Measurements from ENCODE around the gene MUC21.
"Not testable (repeated sequence)": the region's sequence is repeated elsewhere in the genome, so short reads cannot be mapped to it uniquely, and the experiment has no call there.

MUC21 gene

DNA sequence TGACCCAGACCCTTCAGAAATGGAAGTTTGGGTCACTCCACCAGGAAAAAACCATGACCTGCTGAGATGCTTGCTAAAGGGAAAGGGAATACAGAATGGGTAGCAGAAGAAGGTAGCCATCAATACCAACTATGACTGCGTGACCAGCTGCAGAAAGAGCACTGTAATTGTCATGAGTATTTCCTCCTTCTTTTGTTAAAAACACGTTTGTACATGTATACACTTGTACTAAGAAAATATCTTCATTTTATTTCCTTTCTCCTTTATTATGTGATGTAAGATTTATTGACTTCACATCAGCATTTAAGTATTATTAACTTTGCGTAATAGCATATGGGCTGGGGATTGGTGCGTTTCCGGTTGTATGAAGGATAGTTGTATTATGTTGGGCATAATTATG lies 12.6 kb upstream of the MUC21 start:
- no peak for DNase-seq

GRCh38 chr6:30972816-30973215 lies 10.7 kb upstream of the MUC21 start:
- no peak for DNase-seq

- DNase-seq: no peak
Observed at GRCh38 chr6:30974490-30975252, 8.8 kb upstream of the MUC21 start.

GRCh38 chr6:30979141-30979540 lies 4.4 kb upstream of the MUC21 start:
- no peak for DNase-seq

DNA sequence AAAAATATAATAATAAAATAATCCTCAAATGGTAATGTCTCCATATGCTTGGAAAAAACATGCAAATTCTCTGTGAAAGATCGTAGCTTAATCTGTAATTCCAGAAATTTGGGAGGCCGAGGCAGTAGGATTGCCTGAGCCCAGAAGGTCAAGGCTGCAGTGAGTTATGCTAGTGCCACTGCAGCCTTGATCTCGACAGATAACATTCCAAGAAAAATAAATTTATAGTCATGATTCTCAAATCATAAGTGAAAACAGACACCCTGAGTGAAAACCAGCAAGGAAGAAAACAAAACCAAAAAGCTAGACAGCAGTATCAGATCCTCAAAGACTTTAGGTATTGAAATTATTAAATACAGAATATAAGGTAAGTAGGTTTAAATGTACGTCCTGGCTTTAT lies 3.8 kb upstream of the MUC21 start:
- DNase-seq: no peak

DNA sequence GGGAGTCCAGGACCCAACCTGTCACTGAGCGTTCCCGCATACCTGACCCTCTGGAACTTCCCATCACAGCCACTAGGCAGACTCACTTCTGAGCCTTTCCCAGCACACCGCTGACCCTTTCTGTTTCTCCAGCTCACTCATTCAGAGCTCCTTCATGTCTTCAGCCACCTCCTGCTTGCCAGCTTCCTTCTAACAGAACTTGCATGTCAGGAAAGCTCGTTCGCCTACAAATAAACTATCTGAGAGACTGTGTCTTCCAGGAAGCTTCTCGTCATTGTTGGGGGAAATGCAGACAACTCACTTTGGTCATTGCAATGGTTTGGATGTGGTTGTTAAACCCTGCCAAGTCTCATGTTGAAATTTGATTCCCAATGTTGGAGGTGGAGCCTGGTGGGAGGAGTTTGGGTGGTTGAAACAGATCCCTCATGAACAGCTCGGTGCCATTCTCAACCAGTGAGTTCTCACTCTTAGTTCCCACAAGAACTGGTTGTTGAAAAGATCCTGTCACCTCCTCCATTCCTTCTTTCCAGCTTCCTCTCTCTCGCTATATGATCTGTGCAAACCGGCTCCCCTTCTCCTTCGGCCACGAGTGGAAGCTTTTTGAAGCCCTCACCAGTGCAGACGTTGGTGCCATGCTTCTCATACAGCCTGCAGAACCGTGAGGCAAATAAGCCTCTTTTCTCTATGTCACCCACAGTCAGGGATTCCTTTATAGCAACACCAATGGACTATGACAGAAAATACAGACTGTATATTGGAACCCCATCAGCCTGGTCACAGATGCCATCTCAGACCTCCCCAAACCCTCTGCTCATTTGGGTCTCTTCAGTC lies 1.4 kb upstream of the MUC21 start:
- no peak for DNase-seq

DNA sequence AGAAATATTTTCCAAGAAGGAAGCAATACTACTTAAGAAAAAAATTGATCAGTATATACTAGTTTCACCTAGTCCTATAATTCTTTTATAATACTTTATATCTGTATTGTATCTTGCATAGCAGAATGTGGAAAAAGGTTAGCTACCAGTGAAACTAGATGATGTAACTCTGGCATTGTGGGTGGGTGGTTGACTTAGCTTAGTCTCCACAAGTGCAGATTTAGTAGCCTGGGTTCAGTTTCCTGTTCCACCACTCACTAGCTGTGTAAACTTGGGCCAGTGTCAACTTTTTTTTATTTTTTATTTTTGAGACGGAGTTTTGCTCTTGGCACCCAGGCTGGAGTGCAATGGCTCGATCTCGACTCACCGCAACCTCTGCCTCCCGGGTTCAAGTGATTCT lies 2.0 kb downstream of the MUC21 start:
- no peak for DNase-seq

DNA sequence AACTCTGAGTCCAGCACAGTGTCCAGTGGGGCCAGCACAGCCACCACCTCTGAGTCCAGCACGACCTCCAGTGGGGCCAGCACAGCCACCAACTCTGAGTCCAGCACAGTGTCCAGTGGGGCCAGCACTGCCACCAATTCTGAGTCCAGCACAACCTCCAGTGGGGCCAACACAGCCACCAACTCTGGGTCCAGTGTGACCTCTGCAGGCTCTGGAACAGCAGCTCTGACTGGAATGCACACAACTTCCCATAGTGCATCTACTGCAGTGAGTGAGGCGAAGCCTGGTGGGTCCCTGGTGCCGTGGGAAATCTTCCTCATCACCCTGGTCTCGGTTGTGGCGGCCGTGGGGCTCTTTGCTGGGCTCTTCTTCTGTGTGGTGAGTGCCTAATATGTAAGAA lies 3.8 kb downstream of the MUC21 start:
- no peak for DNase-seq

GRCh38 chr6:30988209-30988825 lies 4.8 kb downstream of the MUC21 start:
- no peak for DNase-seq

- DNase-seq: no peak
Observed at GRCh38 chr6:30990422-30991086, 7.0 kb downstream of the MUC21 start.

- no peak for DNase-seq
Observed at GRCh38 chr6:30991891-30992290, 8.4 kb downstream of the MUC21 start.

DNA sequence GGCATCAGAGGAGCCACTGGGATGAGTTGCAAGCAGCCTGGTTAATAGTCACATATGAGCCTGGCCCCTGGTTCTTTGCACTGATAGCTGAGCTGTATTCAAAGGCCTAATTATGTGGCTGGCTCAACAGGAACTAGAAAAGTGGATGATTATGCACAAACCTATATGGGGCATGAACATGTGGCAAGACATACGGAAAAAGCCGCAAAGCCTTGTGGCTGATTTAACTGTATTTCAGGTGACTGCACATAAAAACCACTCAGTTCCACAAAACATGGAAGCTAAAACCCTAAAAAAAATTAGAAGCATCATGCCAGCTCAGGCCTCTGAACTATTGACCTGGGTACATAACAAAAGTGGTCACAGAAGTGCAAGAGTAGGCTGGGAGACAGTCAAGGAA lies 13.8 kb downstream of the MUC21 start:
- no peak for DNase-seq

DNA sequence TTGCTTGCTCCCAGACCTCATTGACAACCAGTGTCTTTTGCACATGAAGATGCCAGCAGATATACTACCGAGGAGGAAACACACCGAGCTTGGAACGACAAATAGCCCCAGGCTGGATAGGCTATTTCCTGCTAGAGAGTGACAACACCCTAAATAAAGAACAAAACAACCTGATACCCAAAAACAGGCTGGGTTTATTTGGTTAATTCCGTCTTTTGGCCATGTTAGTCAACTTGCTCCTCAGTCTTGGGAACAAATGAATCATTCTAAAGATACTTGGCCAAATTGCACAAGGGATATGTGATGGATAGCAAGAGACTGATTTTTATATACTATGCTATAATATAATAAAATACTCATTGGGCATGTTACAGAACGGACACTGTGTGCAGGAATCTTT lies 15.3 kb downstream of the MUC21 start:
- DNase-seq: no peak

DNA sequence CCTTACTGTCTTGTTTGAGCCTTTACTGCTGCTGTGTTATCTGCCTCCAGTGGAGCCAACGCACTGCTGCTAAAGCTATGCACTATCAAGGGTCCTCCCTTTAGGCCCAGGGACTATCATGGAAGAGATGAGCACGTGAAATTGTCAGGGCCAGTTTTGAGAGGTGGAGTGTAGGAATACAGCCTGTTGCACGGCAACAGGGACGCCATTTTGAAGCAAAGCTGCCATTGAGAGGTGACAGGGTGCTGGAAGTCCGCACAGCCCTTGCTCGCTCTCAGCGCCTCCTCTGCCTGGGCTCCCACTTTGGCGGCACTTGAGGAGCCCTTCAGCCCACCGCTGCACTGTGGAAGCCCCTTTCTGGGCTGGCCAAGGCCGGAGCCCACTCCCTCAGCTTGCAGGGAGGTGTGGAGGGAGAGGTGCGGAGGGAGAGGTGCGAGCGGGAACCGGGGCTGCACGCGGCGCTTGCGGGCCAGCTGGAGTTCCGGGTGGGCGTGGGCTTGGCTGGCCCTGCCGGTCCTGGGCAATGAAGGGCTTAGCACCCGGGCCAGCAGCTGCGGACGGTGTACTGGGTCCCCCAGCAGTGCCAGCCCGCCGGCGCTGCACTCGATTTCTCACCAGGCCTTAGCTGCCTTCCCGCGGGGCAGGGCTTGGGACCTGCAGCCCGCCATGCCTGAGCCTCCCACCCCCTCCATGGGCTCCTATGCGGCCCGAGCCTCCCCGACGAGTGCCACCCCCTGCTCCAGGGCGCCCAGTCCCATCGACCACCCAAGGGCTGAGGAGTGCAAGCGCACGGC lies 16.7 kb downstream of the MUC21 start:
- not testable (repeated sequence) for DNase-seq

DNA sequence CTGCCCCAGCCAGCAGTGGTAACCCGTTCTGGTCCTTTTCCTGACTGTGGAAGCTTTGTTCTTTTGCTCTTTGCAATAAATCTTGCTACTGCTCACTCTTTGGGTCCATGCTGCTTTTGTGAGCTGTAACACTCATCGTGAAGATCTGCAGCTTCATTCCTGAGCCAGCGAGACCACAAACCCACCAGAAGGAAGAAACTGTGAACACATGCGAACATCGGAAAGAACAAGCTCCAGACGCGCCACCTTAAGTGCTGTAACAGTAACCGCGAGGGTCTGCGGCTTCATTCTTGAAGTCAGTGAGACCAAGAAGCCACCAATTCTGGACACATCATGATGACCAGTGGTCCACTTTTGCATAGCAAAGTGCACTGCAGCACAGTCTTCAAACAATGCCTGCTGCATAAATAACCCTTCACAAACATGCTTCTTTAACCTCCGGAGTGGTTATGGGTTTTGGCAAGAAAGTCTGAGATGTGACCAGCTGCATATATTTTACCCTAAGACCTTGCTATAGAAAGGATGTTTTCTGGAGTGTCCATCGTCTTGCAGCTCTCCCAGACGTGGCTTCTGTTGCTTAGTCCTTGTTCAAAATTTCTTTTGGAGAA lies 17.9 kb downstream of the MUC21 start:
- no peak for DNase-seq

DNA sequence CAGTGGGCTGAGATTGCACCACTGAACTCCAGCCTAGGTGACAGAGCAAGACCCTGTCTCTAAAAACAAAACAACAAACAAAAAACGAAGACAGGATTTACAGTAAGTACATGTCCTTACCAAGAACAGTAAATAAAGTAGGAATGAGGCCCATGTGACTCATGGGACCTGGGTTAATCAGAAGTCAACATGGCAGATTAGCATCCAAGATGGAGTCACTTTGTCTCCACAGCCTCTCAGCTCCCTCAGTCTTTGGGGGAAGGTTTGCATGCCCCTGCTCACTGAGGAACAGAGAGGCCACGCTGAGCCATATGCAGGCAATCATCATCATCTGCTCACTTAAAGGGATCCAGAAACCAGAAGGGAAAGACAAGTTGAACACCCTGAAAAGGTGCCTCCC lies 19.0 kb downstream of the MUC21 start:
- no peak for DNase-seq

DNA sequence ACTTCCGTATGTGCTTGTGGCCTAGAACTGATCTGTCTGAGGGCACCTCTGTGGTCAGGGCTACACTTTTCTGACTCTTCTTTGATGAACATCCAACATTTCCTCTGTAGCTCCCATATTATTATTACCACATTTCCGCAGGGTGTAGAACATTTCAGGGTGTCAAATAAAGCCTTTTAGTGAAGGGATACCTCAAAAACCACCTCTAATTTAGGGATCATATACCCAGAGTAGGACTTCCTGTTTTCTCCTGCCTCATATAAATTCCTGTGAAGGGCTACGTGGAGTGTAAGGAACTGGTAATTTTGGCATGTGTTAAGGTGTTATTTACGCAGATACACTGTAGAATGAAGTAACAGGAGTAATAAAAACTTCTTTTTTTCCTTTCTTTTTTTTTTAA lies 21.3 kb downstream of the MUC21 start:
- no peak for DNase-seq

- DNase-seq: no peak
Observed at GRCh38 chr6:31005249-31006020, 21.9 kb downstream of the MUC21 start.

DNA sequence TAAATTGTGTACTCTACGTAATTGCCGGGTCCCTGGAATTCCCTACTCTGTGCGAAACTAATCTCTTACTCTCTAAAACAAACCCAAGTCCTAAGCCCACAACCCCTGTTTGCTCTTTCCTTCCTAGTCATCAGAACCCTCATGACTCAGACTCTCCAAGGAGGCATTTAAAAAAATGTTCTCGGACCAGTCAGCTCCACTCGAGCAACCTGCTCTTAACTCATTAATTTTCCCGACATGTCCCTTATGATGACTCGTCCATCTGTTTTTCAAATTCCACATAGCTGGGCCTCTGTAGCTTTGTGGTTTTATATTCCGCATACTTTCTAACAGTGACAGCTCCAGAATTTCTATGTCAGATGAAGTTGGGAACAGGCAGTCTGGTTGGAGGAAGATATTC lies 24.2 kb downstream of the MUC21 start:
- no peak for DNase-seq

DNA sequence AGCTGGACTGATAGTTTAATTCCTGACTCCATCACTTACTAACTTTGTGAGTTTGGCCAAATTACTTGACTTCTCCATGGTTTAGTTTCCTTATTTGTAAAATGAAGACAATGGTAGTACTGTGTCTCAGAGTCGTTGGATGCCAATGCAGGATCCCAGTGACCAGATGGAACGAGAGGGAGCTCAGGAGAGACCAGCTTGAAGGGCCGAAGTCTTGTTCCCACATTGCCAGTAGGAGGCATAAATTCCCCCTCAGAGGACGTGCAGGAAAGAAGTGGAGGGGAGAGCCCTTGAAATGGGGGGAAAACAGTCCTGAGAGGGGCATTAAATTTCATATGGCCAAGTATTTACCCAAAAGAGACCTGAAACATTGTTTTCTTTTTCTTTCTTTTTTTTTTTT lies 24.6 kb downstream of the MUC21 start:
- no peak for DNase-seq

DNA sequence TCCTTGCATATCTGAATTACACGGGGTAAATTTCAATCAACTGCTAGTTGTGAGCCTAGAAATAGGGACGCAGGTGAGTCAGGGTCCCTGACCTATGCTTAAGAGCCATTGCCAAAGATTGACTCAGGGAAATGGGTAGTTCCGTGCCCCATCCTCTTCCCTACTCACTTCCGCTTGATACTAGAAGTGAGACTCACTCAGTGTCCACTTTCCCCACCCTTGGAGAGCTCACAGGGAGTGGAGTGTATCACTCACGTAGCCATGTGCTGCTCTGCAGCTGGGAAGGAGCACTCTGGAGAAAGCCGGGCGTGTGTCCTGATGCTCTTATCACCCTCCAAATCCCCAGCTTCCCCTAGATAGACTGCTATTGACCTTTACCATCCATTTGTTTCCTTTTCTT lies 26.2 kb downstream of the MUC21 start:
- no peak for DNase-seq
